BLaER1 treated with 17β-estradiol and CSF1 and Interleukin-3, amounts not matched to agents 10 nM and 100 nM (cell line): ENCODE results near the gene FNDC3B.

Source experiments
- H3K27ac ChIP-seq, 11 experiments: shearing (Covaris generic); formaldehyde crosslinking; 2 replicates each; pipeline ENCODE4 v1.8.1; 2022
- H3K27me3 ChIP-seq, 11 experiments: shearing (Covaris generic); formaldehyde crosslinking; 2 replicates each; pipeline ENCODE4 v1.8.1; 2022
- H3K36me3 ChIP-seq, 11 experiments: shearing (Covaris generic); formaldehyde crosslinking; 2 replicates each; pipeline ENCODE4 v1.8.1; 2022
- H3K4me1 ChIP-seq, 10 experiments: shearing (Covaris generic); formaldehyde crosslinking; 2 replicates each; pipeline ENCODE4 v1.8.1; 2022
- H3K4me2 ChIP-seq, 11 experiments: shearing (Covaris generic); formaldehyde crosslinking; 2 replicates each; pipeline ENCODE4 v1.8.1; 2022
- H3K4me3 ChIP-seq, 10 experiments: shearing (Covaris generic); formaldehyde crosslinking; 2 replicates each; pipeline ENCODE4 v1.8.1; 2022
- H3K9ac ChIP-seq, 11 experiments: shearing (Covaris generic); formaldehyde crosslinking; 2 replicates each; pipeline ENCODE4 v1.8.1; 2022
- H3K9me3 ChIP-seq, 11 experiments: shearing (Covaris generic); formaldehyde crosslinking; replicated peaks in 1 of 11; 2 replicates each; pipeline ENCODE4 v1.8.1; 2022
- H4K20me1 ChIP-seq, 11 experiments: shearing (Covaris generic); formaldehyde crosslinking; 2 replicates each; pipeline ENCODE4 v1.8.1; 2022
- Cebpa-rat ChIP-seq, 11 experiments: shearing (Covaris generic); IDR thresholded peaks; 2 replicates each; pipeline ENCODE4 v1.8.1; 2022

Gene FNDC3B

DNA sequence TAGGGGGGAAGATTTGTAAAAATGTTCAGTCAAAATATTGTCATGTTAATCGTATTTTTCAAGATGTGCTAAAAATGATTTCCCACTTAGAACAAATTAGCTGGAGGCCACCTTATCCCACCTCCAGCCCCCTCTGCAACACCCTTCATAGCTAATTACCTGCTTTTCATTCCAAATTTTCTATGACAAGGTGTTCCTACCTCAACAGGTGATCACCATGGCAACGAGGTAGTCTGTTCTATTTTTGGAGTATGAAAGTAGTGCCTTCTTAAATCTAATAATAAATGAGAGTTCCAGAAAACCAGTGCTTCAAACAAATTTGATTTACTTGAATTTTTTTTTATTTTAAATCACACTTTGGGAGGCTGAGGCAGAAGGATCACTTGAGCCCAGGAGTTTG, 149.8 kb downstream of the FNDC3B start:
- Histone ChIP-seq H3K4me1 (peaks cover 0 to 62% (median 4%) of the 10 kb centered on the region in 10 experiments; a peak in 10 of 20 replicates), H3K36me3 (peaks cover 0 to 25% (median 0%) of the 10 kb centered on the region in 11 experiments; a peak in 6 of 22 replicates), H3K4me3 (no peak overlapping the region), H3K27ac (no peak overlapping the region), H3K9ac (no peak overlapping the region), H4K20me1 (peaks cover 0 to 56% (median 6%) of the 10 kb centered on the region in 11 experiments; a peak in 6 of 22 replicates), H3K9me3 (no peaks in the 10 kb centered on the region), H3K27me3 (no peaks in the 10 kb centered on the region), H3K4me2 (peak overlapping the region in 3 of 11 experiments; percentile 19 to 65 (median 21); a peak in 4 of 22 replicates)
- TF ChIP-seq Cebpa-rat (IDR thresholded peaks at IDR 0.05) = no peak

DNA sequence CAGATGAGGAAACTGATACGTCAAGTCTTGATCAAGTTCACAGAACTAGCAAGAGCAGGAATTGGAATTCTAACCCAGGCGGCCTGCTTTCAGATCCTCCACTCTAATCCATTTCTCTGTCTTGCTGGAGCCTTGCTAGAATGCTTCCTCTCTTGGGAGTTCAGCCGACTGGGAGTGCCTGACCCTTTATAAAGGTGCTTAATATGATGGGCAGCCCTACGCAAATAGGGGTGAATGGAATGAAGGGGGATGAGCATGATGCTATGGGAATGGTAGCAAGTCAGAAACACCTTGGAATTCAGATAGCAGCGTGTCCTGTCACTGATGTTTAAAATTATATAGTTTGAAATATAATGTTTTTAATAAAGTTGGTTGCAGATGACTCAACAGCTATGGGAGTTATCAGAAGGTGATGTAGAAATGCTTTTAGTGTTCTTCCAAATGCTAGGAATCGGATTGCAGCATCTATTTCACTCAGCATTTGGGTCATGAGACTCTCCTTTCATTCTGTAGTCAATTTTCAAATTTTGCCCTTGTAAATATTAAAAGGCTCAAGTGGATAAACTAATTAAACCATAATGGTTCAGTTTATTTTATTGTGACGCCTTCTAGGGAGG, 150.7 kb downstream of the FNDC3B start:
- H3K9me3 ChIP-seq = no peaks in the 10 kb centered on the region
- H3K4me3 ChIP-seq = no peak overlapping the region
- peaks cover 0 to 56% (median 6%) of the 10 kb centered on the region in 11 experiments; a peak in 7 of 22 replicates for H4K20me1 ChIP-seq
- peaks cover 0 to 53% (median 6%) of the 10 kb centered on the region in 10 experiments; a peak in 10 of 20 replicates for H3K4me1 ChIP-seq
- no peaks in the 10 kb centered on the region for H3K27me3 ChIP-seq
- H3K4me2 ChIP-seq = no peak overlapping the region; a peak in 1 of 22 replicates
- no peak overlapping the region for H3K9ac ChIP-seq
- TF ChIP-seq Cebpa-rat (IDR thresholded peaks at IDR 0.05) = no peak
- H3K27ac ChIP-seq = no peak overlapping the region
- H3K36me3 ChIP-seq = peaks cover 0 to 22% (median 0%) of the 10 kb centered on the region in 11 experiments; a peak in 6 of 22 replicates

DNA sequence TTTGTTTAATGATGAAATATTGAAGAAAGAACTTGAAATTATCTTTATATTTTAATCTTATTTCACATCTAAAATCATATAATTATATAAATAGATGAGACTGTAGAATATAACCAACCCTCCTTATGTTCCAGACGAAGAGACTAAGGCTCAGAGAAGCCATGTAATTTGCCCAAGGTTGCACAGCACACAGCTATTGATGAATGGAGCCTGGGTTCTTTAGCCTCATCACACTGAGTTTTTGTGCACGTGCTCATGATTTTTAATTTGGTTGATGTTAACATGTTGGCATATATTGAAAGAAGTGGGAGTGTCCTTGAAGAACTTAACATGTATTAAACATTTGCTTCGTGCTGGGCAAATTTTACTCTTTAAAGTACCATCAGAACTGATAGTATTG, 151.6 kb downstream of the FNDC3B start:
- Histone ChIP-seq H4K20me1 (peaks cover 0 to 56% (median 6%) of the 10 kb centered on the region in 11 experiments; a peak in 7 of 22 replicates), H3K36me3 (peaks cover 0 to 27% (median 0%) of the 10 kb centered on the region in 11 experiments; a peak in 6 of 22 replicates), H3K4me1 (peaks cover 0 to 44% (median 6%) of the 10 kb centered on the region in 10 experiments; a peak in 9 of 20 replicates), H3K27me3 (no peaks in the 10 kb centered on the region), H3K4me2 (no peak overlapping the region), H3K9me3 (no peaks in the 10 kb centered on the region), H3K27ac (no peak overlapping the region), H3K4me3 (no peak overlapping the region), H3K9ac (no peak overlapping the region)
- TF ChIP-seq Cebpa-rat (IDR thresholded peaks at IDR 0.05) = no peak

DNA sequence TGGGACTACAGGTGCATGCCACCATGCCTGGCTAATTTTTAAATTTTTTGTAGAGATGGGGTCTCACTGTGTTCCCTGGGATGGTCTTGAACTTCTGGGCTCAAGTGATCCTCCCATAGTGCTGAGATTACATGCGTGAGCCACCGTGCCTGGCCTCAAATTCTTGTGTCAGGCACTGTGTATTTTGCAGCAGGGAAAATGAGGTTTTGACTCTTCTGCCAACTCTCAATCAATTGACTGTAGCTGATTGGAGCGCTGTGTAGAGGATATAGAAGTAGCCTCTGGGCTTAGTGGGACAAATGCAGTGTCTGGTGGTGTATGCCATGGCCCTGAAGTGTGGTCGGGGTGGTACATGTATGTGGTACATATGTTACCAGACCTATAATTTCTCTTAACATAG, 152.3 kb downstream of the FNDC3B start:
- H3K27ac ChIP-seq = no peak overlapping the region
- H3K9ac ChIP-seq = no peak overlapping the region
- H4K20me1 ChIP-seq = peaks cover 0 to 56% (median 6%) of the 10 kb centered on the region in 11 experiments; a peak in 7 of 22 replicates
- no peaks in the 10 kb centered on the region for H3K27me3 ChIP-seq
- H3K36me3 ChIP-seq = peaks cover 0 to 33% (median 0%) of the 10 kb centered on the region in 11 experiments; a peak in 6 of 22 replicates
- H3K4me2 ChIP-seq = no peak overlapping the region
- no peaks in the 10 kb centered on the region for H3K9me3 ChIP-seq
- no peak for TF ChIP-seq Cebpa-rat (IDR thresholded peaks at IDR 0.05)
- peaks cover 0 to 38% (median 4%) of the 10 kb centered on the region in 10 experiments; a peak in 8 of 20 replicates for H3K4me1 ChIP-seq
- H3K4me3 ChIP-seq = no peak overlapping the region

DNA sequence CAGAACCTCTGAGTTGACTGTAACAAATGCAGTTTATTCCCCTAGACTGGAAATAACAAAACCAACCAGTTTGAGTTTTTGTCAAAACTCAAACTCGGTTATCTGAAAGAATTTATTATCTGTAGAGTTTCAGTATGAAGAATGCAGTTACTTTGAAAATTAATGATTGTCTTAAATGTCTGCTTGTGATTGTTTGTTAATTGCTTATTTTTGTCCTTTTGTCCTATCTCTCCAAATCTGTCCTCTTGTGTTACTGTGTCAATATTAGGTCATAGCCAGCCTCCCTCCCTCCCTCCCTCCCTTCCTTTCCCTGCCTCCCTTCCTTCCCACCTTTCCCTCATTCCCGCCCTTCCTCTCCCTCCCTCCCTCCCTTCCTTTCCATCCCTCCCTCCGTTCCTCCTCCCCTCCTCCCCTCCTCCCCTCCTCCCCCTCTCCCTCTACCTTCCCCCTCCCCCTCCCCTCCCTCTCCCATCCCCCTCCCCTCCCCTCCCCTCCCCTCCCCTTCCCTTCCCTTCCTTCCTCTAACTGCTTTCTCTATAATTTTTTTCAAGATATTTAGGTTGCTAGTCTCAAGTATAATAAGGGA, 153.5 kb downstream of the FNDC3B start:
- no peak overlapping the region for H3K9ac ChIP-seq
- H3K27me3 ChIP-seq = no peaks in the 10 kb centered on the region
- no peak overlapping the region for H3K27ac ChIP-seq
- H3K4me2 ChIP-seq = no peak overlapping the region
- no peaks in the 10 kb centered on the region for H3K9me3 ChIP-seq
- H3K4me3 ChIP-seq = no peak overlapping the region
- H3K36me3 ChIP-seq = peaks cover 0 to 31% (median 0%) of the 10 kb centered on the region in 11 experiments; a peak in 5 of 22 replicates
- no peak for TF ChIP-seq Cebpa-rat (IDR thresholded peaks at IDR 0.05)
- H4K20me1 ChIP-seq = peaks cover 0 to 61% (median 6%) of the 10 kb centered on the region in 11 experiments; a peak in 7 of 22 replicates
- peaks cover 0 to 25% (median 4%) of the 10 kb centered on the region in 10 experiments; a peak in 7 of 20 replicates for H3K4me1 ChIP-seq

DNA sequence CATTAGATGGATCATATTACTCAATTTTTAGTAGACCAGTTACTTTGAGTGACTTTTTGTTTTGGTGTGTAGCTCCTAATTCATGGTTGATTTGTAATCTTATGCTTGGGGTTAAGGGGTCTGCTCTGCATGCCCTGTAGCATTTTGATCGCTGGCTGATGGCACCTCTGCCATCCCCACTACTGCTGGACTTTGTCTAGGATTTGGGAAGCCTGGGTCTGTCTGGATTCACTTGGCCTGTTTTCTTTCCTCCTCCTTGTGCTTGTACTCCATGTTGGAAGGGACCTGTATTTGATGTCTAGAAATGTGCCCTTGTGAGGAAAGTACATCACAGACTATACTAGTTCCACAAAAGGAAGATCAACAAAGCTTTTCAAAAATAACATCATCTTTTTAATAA, 154.1 kb downstream of the FNDC3B start:
- Histone ChIP-seq H3K4me2 (no peak overlapping the region), H3K27ac (no peak overlapping the region)

DNA sequence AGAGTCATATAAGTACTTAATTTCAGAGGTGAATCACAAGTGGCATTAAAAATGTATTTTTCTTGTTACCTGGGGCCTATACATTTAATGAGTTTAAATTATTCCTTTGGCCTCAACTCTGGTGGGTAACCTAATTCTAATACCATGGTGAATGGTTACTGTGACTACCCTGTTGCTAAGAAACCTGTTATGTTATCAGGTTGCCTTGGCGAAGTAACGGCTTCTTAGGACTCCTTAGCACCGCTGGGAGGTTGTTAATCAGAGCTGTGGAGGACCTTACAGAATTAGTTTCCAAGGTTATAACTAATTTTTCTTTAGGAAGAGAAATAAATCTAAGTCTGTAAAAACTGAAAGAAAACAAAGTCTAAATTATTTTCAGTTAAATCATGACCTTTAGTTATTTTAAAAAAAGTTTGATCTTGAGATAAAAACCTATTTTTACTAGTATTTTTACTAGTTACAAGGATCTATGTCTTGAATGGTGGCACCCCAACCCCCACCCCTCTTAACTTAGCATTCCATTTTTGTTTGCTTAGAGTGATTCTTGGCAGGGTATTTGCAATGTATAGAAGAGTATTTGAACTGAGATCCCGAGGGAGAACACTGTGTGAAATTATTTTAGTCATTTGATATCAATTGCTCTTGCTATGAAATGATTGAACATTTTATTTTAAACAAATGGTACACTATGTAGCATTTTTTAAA, 155.5 kb downstream of the FNDC3B start:
- H3K4me2 ChIP-seq = no peak overlapping the region
- no peak overlapping the region for H3K27ac ChIP-seq
- no peaks in the 10 kb centered on the region for H3K27me3 ChIP-seq
- no peak overlapping the region for H3K4me3 ChIP-seq
- no peak overlapping the region for H3K9ac ChIP-seq
- H3K36me3 ChIP-seq = peaks cover 0 to 42% (median 5%) of the 10 kb centered on the region in 11 experiments; a peak in 9 of 22 replicates
- TF ChIP-seq Cebpa-rat (IDR thresholded peaks at IDR 0.05) = no peak
- H4K20me1 ChIP-seq = peaks cover 0 to 53% (median 6%) of the 10 kb centered on the region in 11 experiments; a peak in 7 of 22 replicates
- H3K9me3 ChIP-seq = peaks cover 0 to 7% (median 0%) of the 10 kb centered on the region in 11 experiments; a peak in 3 of 22 replicates
- H3K4me1 ChIP-seq = peaks cover 0 to 8% (median 1%) of the 10 kb centered on the region in 10 experiments; a peak in 4 of 20 replicates

More for the DNA sequence above, 154.1 kb downstream of the FNDC3B start:
- no peak overlapping the region for H3K4me3 ChIP-seq
- H4K20me1 ChIP-seq = peaks cover 0 to 61% (median 6%) of the 10 kb centered on the region in 11 experiments; a peak in 7 of 22 replicates
- peaks cover 0 to 1% (median 0%) of the 10 kb centered on the region in 11 experiments; a peak in 2 of 22 replicates for H3K9me3 ChIP-seq
- no peak overlapping the region for H3K9ac ChIP-seq
- H3K27me3 ChIP-seq = no peaks in the 10 kb centered on the region
- peaks cover 0 to 36% (median 4%) of the 10 kb centered on the region in 11 experiments; a peak in 6 of 22 replicates for H3K36me3 ChIP-seq
- peaks cover 0 to 20% (median 4%) of the 10 kb centered on the region in 10 experiments; a peak in 7 of 20 replicates for H3K4me1 ChIP-seq
- no peak for TF ChIP-seq Cebpa-rat (IDR thresholded peaks at IDR 0.05)

DNA sequence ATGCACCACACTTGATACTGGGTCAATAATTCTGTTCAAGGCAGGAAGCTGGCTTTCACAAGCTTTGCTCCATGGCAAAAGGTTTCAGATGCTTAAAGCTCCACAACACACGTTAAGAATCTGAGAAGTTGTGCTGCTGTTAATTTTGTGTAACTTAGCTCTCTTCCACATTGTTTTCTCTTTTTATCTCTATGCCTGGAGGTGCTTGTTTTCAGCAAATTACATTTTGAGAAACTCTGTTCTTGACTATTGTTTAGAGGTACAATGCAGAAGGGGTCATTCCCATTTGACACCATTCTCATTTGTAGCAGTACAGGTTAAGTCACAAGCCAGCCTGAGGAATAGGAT, 156.0 kb downstream of the FNDC3B start:
- Histone ChIP-seq H3K4me1 (peaks cover 0 to 11% (median 2%) of the 10 kb centered on the region in 10 experiments; a peak in 5 of 20 replicates), H3K27ac (no peak overlapping the region), H3K4me2 (no peak overlapping the region)

More for the DNA sequence above, 156.0 kb downstream of the FNDC3B start:
- no peak for TF ChIP-seq Cebpa-rat (IDR thresholded peaks at IDR 0.05)
- Histone ChIP-seq H3K9ac (no peak overlapping the region), H3K4me3 (no peak overlapping the region), H4K20me1 (peaks cover 0 to 48% (median 5%) of the 10 kb centered on the region in 11 experiments; a peak in 7 of 22 replicates), H3K36me3 (peaks cover 0 to 42% (median 5%) of the 10 kb centered on the region in 11 experiments; a peak in 9 of 22 replicates), H3K9me3 (peaks cover 0 to 10% (median 0%) of the 10 kb centered on the region in 11 experiments; a peak in 3 of 22 replicates), H3K27me3 (no peaks in the 10 kb centered on the region)
